SK-N-SH (cell line): ENCODE results near the gene PRICKLE1. TPM values are rescaled to one million over a fixed set of nuclear protein-coding genes. Genes with fewer than 3 reads are reported as not detected.

Source experiments
- CTCF ChIA-PET: fragments of 300-600, 350-600 bp; formaldehyde crosslinking; extraction: SDS; loops from one replicate; lab custom pipeline; 2021; lab: Yijun Ruan, JAX
- POLR2A ChIA-PET: fragments of 350-600 bp; sonication (Branson Sonifier 250); formaldehyde crosslinking; extraction: SDS; loops from one replicate; lab custom pipeline; 2020; ENCODE audit warnings: antibody characterized with exemption, inconsistent platforms; lab: Yijun Ruan, JAX
- DNase-seq: peaks from one replicate; pipeline ENCODE4 v3.0.0; 2012
- H2AFZ ChIP-seq: fragments of 200-600 bp; sonication (generic); 2 replicates; pipeline ENCODE4 v1.8.1; 2016; ENCODE audit warnings: antibody characterized with exemption, mild to moderate bottlenecking, low read depth
- H3F3A ChIP-seq: fragments of 200-600 bp; sonication (generic); replicated peaks from 2 replicates; pipeline ENCODE3; 2016; ENCODE audit warnings: antibody characterized with exemption, mild to moderate bottlenecking; ENCODE audit not compliant: insufficient read depth
- H3K27ac ChIP-seq, 2 experiments: fragments of 200-500 bp in 1 of 2; fragments of 200-600 bp in 1 of 2; sonication (Bioruptor generic) in 1 of 2; sonication (generic), shearing (Covaris generic) in 1 of 2; 2 replicates each; pipeline versions ENCODE4 v1.5.1 to v1.6.1; 2014 to 2016; ENCODE audit warnings: low read depth in 2 of 2, inconsistent platforms in 1 of 2, low read length in 1 of 2, mild to moderate bottlenecking in 1 of 2, mixed read lengths in 1 of 2
- H3K27me3 ChIP-seq: fragments of 200-600 bp; sonication (generic), shearing (Covaris generic); 2 replicates; pipeline ENCODE4 v1.6.1; 2016; ENCODE audit warnings: mixed run types; ENCODE audit not compliant: insufficient read depth
- H3K36me3 ChIP-seq, 2 experiments: fragments of 200-500 bp in 1 of 2; fragments of 200-600 bp in 1 of 2; sonication (Bioruptor generic) in 1 of 2; sonication (generic) in 1 of 2; replicated peaks in 1 of 2; 2 replicates each; pipeline versions ENCODE3 to v1.5.1; 2014 to 2016; ENCODE audit warnings: low read length in 1 of 2, mild to moderate bottlenecking in 1 of 2; ENCODE audit not compliant: insufficient read depth in 2 of 2, control insufficient read depth in 1 of 2
- H3K4me1 ChIP-seq, 2 experiments: fragments of 200-500 bp in 1 of 2; fragments of 200-600 bp in 1 of 2; sonication (Bioruptor generic) in 1 of 2; sonication (generic), shearing (Covaris generic) in 1 of 2; 2 replicates each; pipeline versions ENCODE4 v1.5.1 to v1.6.1; 2014 to 2016; ENCODE audit warnings: low read depth in 1 of 2, low read length in 1 of 2, mixed run types in 1 of 2; ENCODE audit not compliant: insufficient read depth in 2 of 2, control insufficient read depth in 1 of 2
- H3K4me2 ChIP-seq: fragments of 200-600 bp; sonication (generic), shearing (Covaris generic); 2 replicates; pipeline ENCODE4 v1.6.1; 2017; ENCODE audit warnings: mixed run types
- H3K4me3 ChIP-seq, 2 experiments: fragments of 200-500 bp in 1 of 2; fragments of 200-600 bp in 1 of 2; sonication (Bioruptor generic) in 1 of 2; sonication (generic), shearing (Covaris generic) in 1 of 2; 2 replicates each; pipeline versions ENCODE4 v1.5.1 to v1.8.1; 2014 to 2016; ENCODE audit warnings: low read depth in 2 of 2, inconsistent platforms in 1 of 2, low read length in 1 of 2, mild to moderate bottlenecking in 1 of 2, mixed read lengths in 1 of 2, moderate library complexity in 1 of 2
- H3K79me2 ChIP-seq: fragments of 200-600 bp; sonication (generic); 2 replicates; pipeline ENCODE4 v1.8.1; 2017; ENCODE audit warnings: mild to moderate bottlenecking; ENCODE audit not compliant: insufficient read depth
- H3K9ac ChIP-seq: fragments of 200-600 bp; sonication (generic); 2 replicates; pipeline ENCODE4 v1.6.1; 2017; ENCODE audit warnings: mixed run types
- H3K9me2 ChIP-seq: fragments of 200-600 bp; sonication (generic); 2 replicates; pipeline ENCODE4 v1.6.1; 2017; ENCODE audit warnings: mixed run types
- H3K9me3 ChIP-seq: fragments of 200-600 bp; sonication (generic); 2 replicates; pipeline ENCODE4 v1.6.1; 2017; ENCODE audit warnings: mixed run types, mild to moderate bottlenecking, moderate library complexity
- H4K20me1 ChIP-seq: fragments of 200-600 bp; sonication (generic); 2 replicates; pipeline ENCODE4 v1.6.1; 2017; ENCODE audit warnings: mild to moderate bottlenecking, mixed run types; ENCODE audit not compliant: insufficient read depth
- CHD2 ChIP-seq: fragments of 150-350 bp; IDR thresholded peaks from 2 replicates; pipeline ENCODE4 v1.6.1; 2018; ENCODE audit warnings: low read length; ENCODE audit not compliant: partially characterized antibody
- EP300 ChIP-seq, 2 experiments: IDR thresholded peaks; 2 replicates each; pipeline versions ENCODE4 v1.4.0 to v1.6.1; 2012; ENCODE audit warnings: borderline replicate concordance in 1 of 2, low read depth in 1 of 2, low read length in 1 of 2
- EZH2phosphoT487 ChIP-seq: fragments of 200-600 bp; sonication (generic); IDR thresholded peaks from 2 replicates; pipeline ENCODE4 v1.6.1; 2017; ENCODE audit warnings: low read depth, mixed run types, mild to moderate bottlenecking, antibody characterized with exemption, moderate library complexity, borderline replicate concordance
- FOXJ3 ChIP-seq: sonication (generic); formaldehyde crosslinking; IDR thresholded peaks from 2 replicates; pipeline ENCODE4 v1.5.1; 2020; ENCODE audit warnings: mild to moderate bottlenecking, missing genetic modification reagents
- GATA2 ChIP-seq: sonication (generic); formaldehyde crosslinking; IDR thresholded peaks from 2 replicates; pipeline ENCODE4 v1.5.0; 2020; ENCODE audit warnings: mild to moderate bottlenecking, missing genetic modification reagents
- MAX ChIP-seq: IDR thresholded peaks from 2 replicates; pipeline ENCODE4 v1.4.0; 2012; ENCODE audit warnings: low read depth
- MXI1 ChIP-seq: IDR thresholded peaks from 2 replicates; pipeline ENCODE4 v1.6.1; 2012; ENCODE audit warnings: mild to moderate bottlenecking, low read depth, low read length, improper control_type of control experiment
- POLR2AphosphoS5 ChIP-seq: IDR thresholded peaks from 2 replicates; pipeline ENCODE4 v1.6.1; 2012; ENCODE audit warnings: low read depth, low read length
- RAD21 ChIP-seq: IDR thresholded peaks from 2 replicates; pipeline ENCODE4 v1.6.1; 2012; ENCODE audit warnings: mild to moderate bottlenecking, low read length
- REST ChIP-seq: IDR thresholded peaks from 2 replicates; pipeline ENCODE4 v1.6.1; 2012; ENCODE audit warnings: mild to moderate bottlenecking, low read depth, low read length, moderate library complexity
- RFX5 ChIP-seq: IDR thresholded peaks from 2 replicates; pipeline ENCODE4 v1.6.1; 2012; ENCODE audit warnings: mild to moderate bottlenecking, improper control_type of control experiment, low read length
- RXRA ChIP-seq: IDR thresholded peaks from 2 replicates; pipeline ENCODE4 v1.4.0; 2012; ENCODE audit warnings: low read depth, mild to moderate bottlenecking, borderline replicate concordance
- TCF12 ChIP-seq: IDR thresholded peaks from 2 replicates; pipeline ENCODE4 v1.4.0; 2012
- TEAD4 ChIP-seq: IDR thresholded peaks from 2 replicates; pipeline ENCODE4 v1.4.0; 2012; ENCODE audit warnings: mild to moderate bottlenecking, borderline replicate concordance; ENCODE audit not compliant: insufficient read depth
- YY1 ChIP-seq: IDR thresholded peaks from 2 replicates; pipeline ENCODE4 v1.4.0; 2012; ENCODE audit warnings: low read depth, mild to moderate bottlenecking
- WGBS: methylation state at CpG from one replicate; pipeline ENCODE4 v1.1.6; 2017; ENCODE audit warnings: low lambda C conversion rate; 5-methylcytosine and 5-hydroxymethylcytosine counted together
- polyA plus RNA-seq, 3 experiments: library from polyadenylated mRNA; depleted of rRNA; stranded (reverse); fragments of >200 nt; gene quantifications; 2 replicates each; pipeline ENCODE4 v1.2.3, GENCODE V29; 2012
- TF ChIP-seq, protein P1 (sequence below): IDR thresholded peaks from 2 replicates; pipeline ENCODE4; 2012
- TF ChIP-seq, protein P2 (sequence below): fragments of 150-350 bp; IDR thresholded peaks from 2 replicates; pipeline ENCODE4 v1.6.1; 2016; ENCODE audit warnings: mild to moderate bottlenecking, low read depth, low read length
- TF ChIP-seq, protein P3 (sequence below): fragments of 200-600 bp; sonication (generic); IDR thresholded peaks from 2 replicates; pipeline ENCODE4 v1.6.1; 2017; ENCODE audit warnings: antibody characterized with exemption, mild to moderate bottlenecking, moderate library complexity

PRICKLE1 gene
- polyA plus RNA-seq, 1 of the 3 experiments (the other 2 are of a cell fraction) = 1.2 TPM

DNA sequence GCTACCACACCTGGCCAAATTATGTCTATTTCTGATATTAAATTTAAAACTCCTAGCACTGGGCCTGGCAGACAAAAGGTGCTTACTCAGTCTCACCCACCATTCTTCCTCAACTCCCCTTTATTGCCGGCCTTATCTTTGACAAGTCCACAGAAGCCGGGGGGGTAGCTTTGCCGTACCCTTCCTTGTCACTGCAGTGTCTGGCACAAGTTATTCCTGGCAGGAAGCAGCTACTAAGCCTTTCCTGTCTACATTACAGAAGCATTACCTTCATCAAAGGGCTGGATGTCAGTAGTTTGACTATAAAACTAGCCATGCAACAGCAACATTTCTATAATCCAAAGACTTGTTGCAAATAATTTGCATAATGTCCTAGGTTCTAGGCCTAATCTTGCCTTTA is 127.1 kb downstream of the PRICKLE1 start:
- H3F3A ChIP-seq = no peaks in the 10 kb centered on the region
- H3K9me2 ChIP-seq = no peaks in the 10 kb centered on the region
- no peaks in the 10 kb centered on the region for H3K36me3 ChIP-seq
- 86% methylated on average over 3 of the region's 3 CpGs for WGBS
- no peak overlapping the region for H2AFZ ChIP-seq
- H3K9me3 ChIP-seq = no peaks in the 10 kb centered on the region
- no peaks in the 10 kb centered on the region for H3K79me2 ChIP-seq
- DNase-seq = no peak
- H3K4me2 ChIP-seq = no peak overlapping the region
- H4K20me1 ChIP-seq = no peaks in the 10 kb centered on the region
- H3K9ac ChIP-seq = no peak overlapping the region
- CTCF ChIA-PET = interaction anchor here (0.6 to 3.9 kb wide), 2 partner anchors 20 to 1257 kb away, joined by 3 to 18 read pairs; no protein-coding TSS in a partner anchor
- POLR2A ChIA-PET = no interaction called here
- TF ChIP-seq MAX (no peak), CHD2 (no peak), GATA2 (CRISPR knock-in tag) (no peak), MXI1 (no peak), RAD21 (no peak), TEAD4 (no peak), FOXJ3 (CRISPR knock-in tag) (no peak), EZH2phosphoT487 (no peak), YY1 (no peak), RXRA (no peak)
- TF ChIP-seq, protein P1, sequence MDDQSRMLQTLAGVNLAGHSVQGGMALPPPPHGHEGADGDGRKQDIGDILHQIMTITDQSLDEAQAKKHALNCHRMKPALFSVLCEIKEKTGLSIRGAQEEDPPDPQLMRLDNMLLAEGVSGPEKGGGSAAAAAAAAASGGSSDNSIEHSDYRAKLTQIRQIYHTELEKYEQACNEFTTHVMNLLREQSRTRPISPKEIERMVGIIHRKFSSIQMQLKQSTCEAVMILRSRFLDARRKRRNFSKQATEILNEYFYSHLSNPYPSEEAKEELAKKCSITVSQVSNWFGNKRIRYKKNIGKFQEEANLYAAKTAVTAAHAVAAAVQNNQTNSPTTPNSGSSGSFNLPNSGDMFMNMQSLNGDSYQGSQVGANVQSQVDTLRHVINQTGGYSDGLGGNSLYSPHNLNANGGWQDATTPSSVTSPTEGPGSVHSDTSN = no peak
- TF ChIP-seq, protein P2, sequence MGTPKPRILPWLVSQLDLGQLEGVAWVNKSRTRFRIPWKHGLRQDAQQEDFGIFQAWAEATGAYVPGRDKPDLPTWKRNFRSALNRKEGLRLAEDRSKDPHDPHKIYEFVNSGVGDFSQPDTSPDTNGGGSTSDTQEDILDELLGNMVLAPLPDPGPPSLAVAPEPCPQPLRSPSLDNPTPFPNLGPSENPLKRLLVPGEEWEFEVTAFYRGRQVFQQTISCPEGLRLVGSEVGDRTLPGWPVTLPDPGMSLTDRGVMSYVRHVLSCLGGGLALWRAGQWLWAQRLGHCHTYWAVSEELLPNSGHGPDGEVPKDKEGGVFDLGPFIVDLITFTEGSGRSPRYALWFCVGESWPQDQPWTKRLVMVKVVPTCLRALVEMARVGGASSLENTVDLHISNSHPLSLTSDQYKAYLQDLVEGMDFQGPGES = no peak
- no peaks in the 10 kb centered on the region for H3K27me3 ChIP-seq
- no peaks in the 10 kb centered on the region for H3K4me1 ChIP-seq
- no peak overlapping the region for H3K27ac ChIP-seq
- no peak overlapping the region for H3K4me3 ChIP-seq

DNA sequence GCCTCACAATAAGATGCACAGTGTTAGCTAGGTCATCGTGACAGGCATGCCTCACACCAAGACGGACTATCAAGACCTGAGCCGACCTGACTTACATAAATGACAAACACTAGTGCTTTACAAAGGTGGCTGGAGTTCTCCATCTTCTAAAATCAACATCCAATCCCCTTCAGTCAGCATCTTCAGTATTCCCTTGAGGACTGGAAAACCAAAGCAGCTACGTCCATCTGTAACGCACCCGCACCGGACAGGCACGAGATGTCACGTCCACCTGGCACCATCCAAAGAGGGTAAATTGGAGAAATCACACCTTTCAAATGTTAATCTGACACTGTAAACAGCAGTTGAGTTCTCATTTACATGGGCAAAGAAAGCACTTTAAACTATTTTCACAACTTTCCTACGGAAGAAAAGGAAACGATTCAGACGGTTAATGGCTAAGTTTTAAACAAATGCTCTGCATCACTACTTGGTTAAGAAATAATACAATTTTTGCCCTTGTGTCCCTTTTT is 130.2 kb downstream of the PRICKLE1 start:
- no peak overlapping the region for H3K27ac ChIP-seq
- ChIA-PET POLR2A (no interaction called here), CTCF (interaction anchor here (0.9 kb wide), 1 partner anchor 24 kb away, joined by 3 read pairs; no protein-coding TSS in a partner anchor)
- H3K9ac ChIP-seq = no peak overlapping the region
- DNase-seq = no peak
- H3K79me2 ChIP-seq = no peaks in the 10 kb centered on the region
- no peaks in the 10 kb centered on the region for H3K9me2 ChIP-seq
- no peak overlapping the region for H2AFZ ChIP-seq
- H3K4me2 ChIP-seq = no peak overlapping the region
- H3K27me3 ChIP-seq = no peaks in the 10 kb centered on the region
- H4K20me1 ChIP-seq = no peaks in the 10 kb centered on the region
- no peaks in the 10 kb centered on the region for H3F3A ChIP-seq
- H3K36me3 ChIP-seq = no peaks in the 10 kb centered on the region
- 90% methylated on average over 12 of the region's 12 CpGs for WGBS
- no peaks in the 10 kb centered on the region for H3K4me1 ChIP-seq
- no peaks in the 10 kb centered on the region for H3K9me3 ChIP-seq
- no peak overlapping the region for H3K4me3 ChIP-seq
- TF ChIP-seq EZH2phosphoT487 (no peak), REST (no peak), FOXJ3 (CRISPR knock-in tag) (no peak), EP300 (IDR thresholded peaks at IDR 0.05; ENCODE audit: borderline replicate concordance in 1 of 2, low read depth in 1 of 2, low read length in 1 of 2) (no peak), TCF12 (no peak), POLR2AphosphoS5 (no peak), RFX5 (no peak)
- TF ChIP-seq, protein P3, sequence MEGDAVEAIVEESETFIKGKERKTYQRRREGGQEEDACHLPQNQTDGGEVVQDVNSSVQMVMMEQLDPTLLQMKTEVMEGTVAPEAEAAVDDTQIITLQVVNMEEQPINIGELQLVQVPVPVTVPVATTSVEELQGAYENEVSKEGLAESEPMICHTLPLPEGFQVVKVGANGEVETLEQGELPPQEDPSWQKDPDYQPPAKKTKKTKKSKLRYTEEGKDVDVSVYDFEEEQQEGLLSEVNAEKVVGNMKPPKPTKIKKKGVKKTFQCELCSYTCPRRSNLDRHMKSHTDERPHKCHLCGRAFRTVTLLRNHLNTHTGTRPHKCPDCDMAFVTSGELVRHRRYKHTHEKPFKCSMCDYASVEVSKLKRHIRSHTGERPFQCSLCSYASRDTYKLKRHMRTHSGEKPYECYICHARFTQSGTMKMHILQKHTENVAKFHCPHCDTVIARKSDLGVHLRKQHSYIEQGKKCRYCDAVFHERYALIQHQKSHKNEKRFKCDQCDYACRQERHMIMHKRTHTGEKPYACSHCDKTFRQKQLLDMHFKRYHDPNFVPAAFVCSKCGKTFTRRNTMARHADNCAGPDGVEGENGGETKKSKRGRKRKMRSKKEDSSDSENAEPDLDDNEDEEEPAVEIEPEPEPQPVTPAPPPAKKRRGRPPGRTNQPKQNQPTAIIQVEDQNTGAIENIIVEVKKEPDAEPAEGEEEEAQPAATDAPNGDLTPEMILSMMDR = no peak
- TF ChIP-seq, protein P1 = no peak
